ENCODE results near the gene SRA1.
"Not testable (repeated sequence)": the region's sequence is repeated elsewhere in the genome, so short reads cannot be mapped to it uniquely, and the experiment has no call there.

SRA1 gene

GRCh38 chr5:140557136-140557805, at the start of gene SRA1:
TSS of gene SRA1 (minus strand) at chr5:140557473. CDS start at chr5:140557452, 21 bp downstream.
- peak; percentile 96 for DNase-seq

GRCh38 chr5:140607031-140607430, 49.8 kb upstream of the SRA1 start:
- DNase-seq: no peak

- no peak for DNase-seq
Measured at GRCh38 chr5:140605879-140606278, 48.6 kb upstream of the SRA1 start.

DNA sequence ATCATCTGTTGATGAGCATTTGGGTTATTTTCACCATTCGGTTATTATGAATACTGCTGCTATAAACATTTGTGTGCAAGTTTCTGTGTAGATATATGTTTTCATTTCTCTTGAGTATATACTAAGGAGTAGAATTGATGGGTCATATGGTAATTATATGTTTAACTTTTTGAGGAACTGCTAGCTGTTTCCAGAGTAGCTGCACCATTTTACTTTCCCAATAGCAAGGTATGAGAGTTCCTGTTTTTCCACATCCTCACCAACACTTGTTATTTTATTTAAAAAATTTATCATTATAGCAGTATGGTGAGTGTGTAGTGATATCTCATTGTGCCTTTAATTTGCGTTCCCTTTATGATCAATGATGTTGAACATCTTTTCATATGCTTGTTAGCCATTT, 46.5 kb upstream of the SRA1 start:
- DNase-seq: no peak

DNA sequence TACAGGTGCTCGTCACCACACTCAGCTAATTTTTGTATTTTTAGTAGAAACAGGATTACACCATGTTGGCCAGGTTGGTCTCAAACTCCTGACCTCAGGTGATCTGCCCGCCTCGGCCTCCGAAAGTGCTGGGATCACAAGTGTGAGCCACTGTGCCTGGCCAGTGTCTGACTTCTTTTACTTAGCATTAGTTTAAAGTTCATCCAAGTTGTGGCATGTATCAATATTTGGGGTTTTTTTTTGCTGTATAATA, 46.1 kb upstream of the SRA1 start:
- not testable (repeated sequence) for DNase-seq

DNA sequence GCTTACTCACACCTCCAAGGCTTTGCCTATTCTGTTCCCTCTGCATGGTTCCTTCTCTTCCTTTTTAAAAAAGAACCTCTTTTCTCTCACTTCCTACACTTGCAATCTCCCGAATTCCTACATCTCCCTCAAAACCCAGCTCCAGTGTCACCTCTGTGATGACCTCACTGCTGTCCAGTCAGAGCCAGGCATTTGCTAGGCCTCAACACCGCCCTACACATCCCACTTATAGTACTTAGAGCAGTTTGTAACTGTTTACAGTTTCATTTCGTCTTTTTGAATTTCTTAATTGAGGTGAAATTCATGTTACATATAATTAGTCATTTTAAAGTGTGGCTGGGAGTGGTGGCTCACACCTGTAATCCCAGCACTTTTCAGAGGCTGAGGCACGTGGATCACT, 44.9 kb upstream of the SRA1 start:
- DNase-seq: no peak

DNA sequence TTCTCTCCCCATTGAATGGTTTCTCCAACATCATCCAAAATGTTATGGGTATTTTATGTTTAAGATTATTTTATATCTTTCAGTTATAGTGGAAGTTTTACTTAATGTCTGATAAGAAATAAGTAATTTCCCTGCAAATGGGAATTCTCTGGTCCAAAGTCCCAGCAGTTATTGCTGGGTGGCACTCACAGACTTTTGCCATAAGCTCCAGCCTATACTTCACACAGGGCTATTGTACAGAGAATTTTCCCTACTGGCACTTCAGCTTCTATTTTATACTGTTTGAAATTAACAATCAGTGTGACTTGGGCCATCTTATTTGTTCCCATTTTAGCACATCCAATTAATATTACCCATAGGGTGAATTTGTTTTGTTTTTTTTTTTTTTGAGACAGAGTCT, 42.8 kb upstream of the SRA1 start:
- DNase-seq: no peak

DNA sequence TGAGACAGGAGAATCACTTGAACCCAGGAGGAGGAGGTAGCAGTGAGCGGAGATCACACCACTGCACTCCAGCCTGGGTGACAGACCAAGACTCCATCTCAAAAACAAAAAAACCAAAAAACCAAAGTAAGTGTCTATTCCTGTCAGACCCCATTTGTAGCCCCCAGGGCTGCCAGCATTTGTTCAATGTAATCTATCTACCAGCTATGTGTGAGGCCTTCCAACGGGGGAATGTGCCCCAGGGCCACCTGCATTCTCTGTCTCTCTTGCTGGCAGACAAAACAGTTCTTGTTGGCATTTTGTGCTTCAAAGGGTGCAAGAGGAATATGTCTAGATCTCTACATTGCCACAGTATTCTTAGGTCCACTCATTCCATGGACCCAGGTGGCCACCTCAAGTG, 41.6 kb upstream of the SRA1 start:
- DNase-seq: no peak

GRCh38 chr5:140596321-140596741, 39.1 kb upstream of the SRA1 start:
- no peak for DNase-seq

DNA sequence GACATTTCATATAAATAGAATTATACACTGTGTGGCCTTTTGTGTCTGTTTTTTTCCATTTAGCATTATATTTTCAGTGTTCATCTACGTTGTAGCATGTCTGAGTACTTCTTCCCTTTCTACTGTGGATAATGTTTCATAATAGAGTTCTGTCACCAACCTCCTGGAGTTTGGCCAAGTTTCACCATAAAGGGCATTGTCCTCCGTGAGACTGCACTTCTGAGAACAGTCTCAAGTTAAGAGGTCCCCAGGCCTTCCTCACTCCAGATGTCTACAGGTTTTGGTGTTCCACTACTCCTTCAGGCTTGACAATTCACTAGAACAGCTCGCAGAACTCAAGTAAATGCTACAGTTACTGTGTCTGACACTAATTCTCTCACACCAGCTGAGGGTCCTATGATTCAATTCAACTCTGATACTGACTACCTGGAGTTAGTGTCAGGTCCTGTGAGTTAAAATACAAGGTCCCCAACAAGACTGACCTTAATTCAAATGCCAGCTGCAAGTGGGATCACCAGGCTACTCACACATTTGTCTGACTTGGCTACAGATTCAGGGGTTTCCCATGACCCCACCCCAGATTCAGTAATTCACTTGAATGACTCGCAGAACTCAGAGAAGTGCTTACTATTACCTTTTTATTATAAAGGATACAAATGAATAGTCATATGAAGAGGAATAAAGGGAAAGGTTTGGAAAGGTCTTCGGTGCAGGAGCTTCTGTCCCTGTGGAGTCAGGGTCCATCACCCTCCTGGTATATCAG, 38.4 kb upstream of the SRA1 start:
- no peak for DNase-seq

DNA sequence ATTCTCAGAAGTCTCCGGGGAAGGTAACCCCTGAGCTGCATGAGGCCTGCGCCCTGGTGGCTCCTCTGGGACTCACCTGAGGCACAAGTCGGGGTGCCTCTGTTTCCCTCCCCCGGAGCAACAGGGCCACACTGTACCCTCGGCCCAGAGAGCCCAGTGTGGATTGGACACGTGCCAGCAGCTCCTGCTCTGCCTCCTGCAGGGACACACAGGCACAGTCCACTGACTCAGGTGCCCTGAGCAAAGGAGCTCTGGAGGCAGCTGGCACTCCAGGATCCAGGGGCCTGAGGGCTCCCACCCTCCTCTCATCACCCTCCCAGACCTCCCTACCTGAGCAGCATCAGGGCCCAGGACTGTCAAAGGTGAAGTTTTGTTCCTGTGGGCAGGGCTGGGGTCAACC, 36.9 kb upstream of the SRA1 start:
- no peak for DNase-seq

- DNase-seq: not testable (repeated sequence)
Measured at GRCh38 chr5:140593070-140593469, 35.8 kb upstream of the SRA1 start.

DNA sequence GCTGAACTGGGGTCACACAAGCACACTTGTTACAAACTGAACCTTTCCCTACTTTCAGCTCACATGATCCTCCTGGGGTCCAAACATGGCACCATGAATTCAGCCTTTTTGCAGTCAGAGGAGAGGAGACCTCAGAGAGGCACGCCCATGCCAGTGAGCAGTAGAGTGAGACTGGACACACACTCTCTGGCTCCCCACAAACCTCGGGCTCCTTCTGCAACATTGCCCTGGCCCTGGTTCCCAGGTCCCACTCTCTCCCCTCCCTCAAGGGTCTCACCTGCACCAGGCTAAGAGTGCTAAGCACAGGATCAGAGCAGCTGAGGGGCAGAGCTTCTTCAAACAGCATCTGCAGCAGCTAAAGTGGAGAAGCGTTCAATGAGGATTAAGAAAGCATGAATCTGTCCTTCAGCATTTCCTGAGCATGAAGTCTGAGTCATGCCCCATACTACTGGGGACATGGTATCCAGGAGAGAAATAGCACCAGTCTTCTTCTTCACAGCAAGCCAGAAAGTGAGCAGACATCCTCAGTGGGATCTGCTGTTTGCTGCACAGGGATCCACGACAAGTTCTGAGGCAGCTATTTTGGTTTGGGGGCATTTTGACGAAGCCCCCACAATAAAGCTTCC, 34.6 kb upstream of the SRA1 start:
- no peak for DNase-seq

GRCh38 chr5:140590861-140591260, 33.6 kb upstream of the SRA1 start:
- DNase-seq: no peak

GRCh38 chr5:140588311-140589070, 31.2 kb upstream of the SRA1 start:
- no peak for DNase-seq

DNA sequence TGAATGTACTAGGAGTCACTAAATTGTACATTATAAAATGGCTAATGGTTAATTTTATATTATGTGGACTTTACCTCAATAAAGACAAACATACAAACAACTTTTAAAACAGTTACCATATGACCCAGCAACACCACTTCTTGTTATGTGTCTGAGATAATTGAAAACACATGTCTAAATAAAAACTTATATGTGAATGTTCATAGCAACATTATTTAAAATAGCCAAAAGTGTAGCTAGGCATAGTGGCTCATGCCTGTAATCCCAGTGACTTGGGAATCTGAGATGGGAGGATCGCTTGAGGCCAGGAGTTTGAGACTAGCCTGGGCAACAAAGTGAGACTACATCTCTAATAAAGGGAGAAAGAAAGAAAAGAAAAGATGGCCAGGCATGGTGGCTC, 30.2 kb upstream of the SRA1 start:
- DNase-seq: no peak

- not testable (repeated sequence) for DNase-seq
Measured at GRCh38 chr5:140579188-140579747, 22.0 kb upstream of the SRA1 start.

DNA sequence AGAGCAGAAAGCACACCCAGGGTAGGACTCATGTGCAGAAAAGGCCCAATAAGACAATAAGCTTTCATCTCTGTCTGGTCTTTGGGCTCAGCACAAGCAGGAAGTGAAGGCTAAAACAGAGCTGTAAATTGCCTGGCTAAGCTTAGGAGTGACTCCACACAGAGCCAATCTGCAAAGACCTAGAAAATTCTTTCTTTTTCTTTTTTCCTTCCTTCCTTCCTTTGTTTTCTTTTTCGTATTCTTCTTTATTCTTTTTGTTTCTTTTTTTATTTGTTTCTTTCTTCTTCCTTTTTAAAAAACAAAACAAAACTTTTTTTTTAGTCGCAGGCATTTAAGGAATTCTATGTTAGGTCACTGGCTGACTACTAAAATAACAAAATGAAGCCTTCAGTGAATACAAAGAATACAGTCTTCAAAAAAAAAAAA, 19.5 kb upstream of the SRA1 start:
- DNase-seq: no peak

DNA sequence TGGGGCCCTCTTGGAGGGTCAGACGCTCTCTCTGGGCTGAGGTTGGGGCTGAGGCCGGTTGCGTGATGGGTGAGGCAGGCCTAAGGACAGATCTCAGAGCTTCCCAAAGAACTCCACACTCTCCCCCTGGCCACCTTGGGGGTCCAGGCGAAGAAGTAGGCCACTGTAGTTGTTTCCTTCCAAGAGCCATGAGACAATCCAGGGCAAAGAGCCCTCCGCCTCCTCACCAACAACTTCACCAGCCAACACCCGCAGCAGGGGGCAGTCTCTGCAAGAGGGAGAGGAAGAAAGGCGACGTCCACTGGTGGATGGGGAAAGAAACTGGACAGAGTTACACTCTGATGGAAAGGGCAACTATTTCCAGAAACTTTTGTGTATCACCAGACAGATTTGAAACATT, 18.0 kb upstream of the SRA1 start:
- no peak for DNase-seq

- DNase-seq: no peak
Measured at GRCh38 chr5:140574165-140574564, 16.9 kb upstream of the SRA1 start.

- no peak for DNase-seq
Measured at GRCh38 chr5:140573683-140574082, 16.4 kb upstream of the SRA1 start.

DNA sequence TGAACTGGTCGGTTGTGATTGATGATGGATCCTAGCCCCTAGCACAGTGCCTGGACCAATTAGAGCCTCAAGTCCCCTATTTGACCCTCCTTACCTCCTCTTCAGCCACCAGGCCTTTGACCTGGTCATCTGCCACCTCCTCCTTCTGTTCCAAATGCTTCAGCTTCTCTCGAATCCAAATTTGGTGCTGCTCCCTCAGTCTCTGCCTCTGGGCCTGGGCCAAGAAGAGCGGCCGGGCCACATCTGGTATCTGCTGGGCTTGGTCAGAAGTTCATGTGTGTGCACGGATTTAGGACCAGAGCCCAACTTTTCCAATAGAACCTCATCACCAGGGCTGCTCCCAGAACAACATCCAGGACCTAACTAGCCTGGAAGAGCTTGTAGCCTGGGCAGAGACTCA, 13.8 kb upstream of the SRA1 start:
- no peak for DNase-seq

DNA sequence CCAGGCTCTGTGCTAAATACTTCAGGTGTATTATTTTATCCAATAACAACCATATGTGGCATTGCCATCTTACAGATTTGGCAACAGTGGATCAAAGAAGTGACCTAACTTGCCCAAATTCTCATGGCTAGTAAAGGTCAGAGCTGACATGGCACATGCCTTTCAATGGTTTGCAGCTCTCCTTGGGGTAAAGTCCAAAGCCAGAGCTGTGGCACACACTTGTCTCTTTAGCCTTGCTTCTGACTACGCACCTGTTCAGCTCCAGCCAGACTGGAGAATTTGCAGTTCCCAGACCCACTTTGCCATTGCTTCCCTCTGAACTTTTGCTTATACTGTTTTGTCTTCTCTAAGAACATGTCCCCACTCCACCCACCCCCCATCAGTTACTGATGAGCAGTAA, 13.2 kb upstream of the SRA1 start:
- no peak for DNase-seq
